Transverse colon (tissue), 4 donors: ENCODE measurements around the gene PANK4. TPM values are rescaled to one million over a fixed set of nuclear protein-coding genes. Genes with fewer than 3 reads are reported as not detected.

Source experiments
- DNase-seq: peaks from one replicate; pipeline ENCODE4 v3.0.0-alpha.2; 2019
- H3K27ac ChIP-seq, 4 donors: fragments of 200-600 bp; sonication (generic); 2 replicates each; pipeline ENCODE4 v1.5.1; 2016 to 2018; ENCODE audit warnings: inconsistent platforms in 4 of 4
- H3K27me3 ChIP-seq: fragments of 200-600 bp; sonication (generic); 2 replicates; pipeline ENCODE4 v1.5.1; 2017; ENCODE audit warnings: inconsistent platforms
- H3K36me3 ChIP-seq, 4 donors: fragments of 200-600 bp; sonication (generic); 2 replicates each; pipeline ENCODE4 v1.5.1; 2017 to 2019; ENCODE audit warnings: inconsistent platforms in 4 of 4
- H3K4me1 ChIP-seq, 4 donors: fragments of 200-600 bp; sonication (generic); 2 replicates each; pipeline ENCODE4 v1.5.1; 2017 to 2020; ENCODE audit warnings: inconsistent platforms in 4 of 4
- H3K4me3 ChIP-seq, 4 donors: fragments of 200-600 bp; sonication (generic); 1 replicate in 1 of 4; 2 replicates in 3 of 4; pipeline versions ENCODE4 v1.5.1 to v1.6.1; 2017 to 2019; ENCODE audit warnings: inconsistent platforms in 4 of 4
- H3K9me3 ChIP-seq, 2 donors: fragments of 200-600 bp; sonication (generic); 2 replicates each; pipeline ENCODE4 v1.5.1; 2017 to 2019; ENCODE audit warnings: inconsistent platforms in 2 of 2
- EP300 ChIP-seq: sonication (generic); formaldehyde crosslinking; IDR thresholded peaks from one replicate; pipeline ENCODE4 v1.6.1; 2017; ENCODE audit warnings: antibody characterized with exemption, low read depth
- POLR2A ChIP-seq: fragments of 450-650 bp; IDR thresholded peaks from one replicate; pipeline ENCODE4 v1.6.1; 2016; ENCODE audit warnings: antibody characterized with exemption, mild to moderate bottlenecking, moderate library complexity
- POLR2AphosphoS5 ChIP-seq, 3 donors: sonication (generic); formaldehyde crosslinking; IDR thresholded peaks; one replicate each; pipeline ENCODE4 v1.6.1; 2016; ENCODE audit warnings: antibody characterized with exemption in 3 of 3
- WGBS, 2 donors: methylation state at CpG; one replicate each; pipeline ENCODE4 v1.1.5; 2018; ENCODE audit warnings: low coverage in 1 of 2; 5-methylcytosine and 5-hydroxymethylcytosine counted together
- in situ Hi-C, 4 donors: fragments of 200-750 bp; cut with MboI; loops; one replicate each; pipeline versions ENCODE4 v1.15.0 to v1.15.1; 2017; ENCODE audit warnings: low sequenced_read_pairs in 3 of 4, low pct_ligation_motif_present in 1 of 4, low pct_unique_long_range_greater_than_20kb in 1 of 4
- intact Hi-C: fragments of 100-400 bp; cut with DNase I; formaldehyde crosslinking; loops from one replicate; pipeline ENCODE4 v1.15.1; 2023; ENCODE audit warnings: low total_unique reads
- total RNA-seq, 4 donors: library from RNA; depleted of rRNA; stranded (reverse); fragments of >200 nt; gene quantifications; one replicate each; pipeline ENCODE4 v1.1.0, GENCODE V29; 2016
- TF ChIP-seq, protein P1 (sequence below), 5 experiments: fragments of 200-600 bp in 3 of 5; fragments of 450-650 bp in 2 of 5; sonication (generic) in 3 of 5; IDR thresholded peaks; 1 replicate in 2 of 5; 2 replicates in 3 of 5; pipeline ENCODE4 v1.5.1; 2016 to 2017; ENCODE audit warnings: antibody characterized with exemption in 5 of 5, inconsistent platforms in 3 of 5, mild to moderate bottlenecking in 2 of 5, moderate library complexity in 1 of 5

The PANK4 gene
- total RNA-seq, 4 donors from 2014 or later = 41.1 to 58.3 (median 47.3) TPM

DNA sequence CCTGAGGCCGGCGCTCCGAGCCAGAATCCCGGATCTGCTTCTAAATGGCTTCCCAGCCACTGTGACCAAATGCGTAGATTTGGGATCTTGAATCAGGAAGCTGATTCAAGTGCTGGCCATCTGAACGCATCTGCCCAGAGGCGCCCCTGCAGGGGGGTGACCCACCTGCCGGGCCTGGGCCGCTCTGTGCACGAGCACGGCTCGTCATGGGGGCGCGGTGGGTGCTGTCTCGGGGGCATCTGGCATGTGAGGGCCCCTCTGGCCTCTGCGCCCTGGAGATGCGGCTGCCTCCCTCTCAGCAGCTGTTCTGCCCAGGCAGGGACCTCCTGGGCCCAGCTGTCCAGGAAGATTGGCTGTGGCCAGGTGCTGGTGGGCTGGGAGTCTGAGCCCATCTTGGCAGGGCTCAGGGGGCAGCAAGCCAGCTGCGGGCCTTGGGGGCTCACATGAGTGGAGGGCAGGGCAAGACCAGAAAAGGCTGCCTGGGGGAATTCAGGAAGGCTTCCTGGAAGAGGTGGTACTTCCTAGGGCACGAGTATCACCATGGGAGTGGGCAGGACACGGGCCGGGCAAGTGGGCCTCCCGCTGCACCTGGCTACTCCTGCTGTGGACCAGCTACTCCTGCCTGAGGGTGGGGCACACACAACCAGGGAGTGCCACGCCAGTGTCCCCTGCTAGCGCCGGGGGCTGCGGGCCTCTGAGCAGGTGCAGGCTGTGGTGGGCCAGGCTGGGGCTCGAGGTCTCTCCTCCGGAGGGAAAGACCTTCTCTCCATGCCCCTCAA is 25.2 kb downstream of the PANK4 start:
- H3K9me3 ChIP-seq = no peaks in the 10 kb centered on the region
- intact Hi-C loops = no loop called here
- TF ChIP-seq, protein P1, sequence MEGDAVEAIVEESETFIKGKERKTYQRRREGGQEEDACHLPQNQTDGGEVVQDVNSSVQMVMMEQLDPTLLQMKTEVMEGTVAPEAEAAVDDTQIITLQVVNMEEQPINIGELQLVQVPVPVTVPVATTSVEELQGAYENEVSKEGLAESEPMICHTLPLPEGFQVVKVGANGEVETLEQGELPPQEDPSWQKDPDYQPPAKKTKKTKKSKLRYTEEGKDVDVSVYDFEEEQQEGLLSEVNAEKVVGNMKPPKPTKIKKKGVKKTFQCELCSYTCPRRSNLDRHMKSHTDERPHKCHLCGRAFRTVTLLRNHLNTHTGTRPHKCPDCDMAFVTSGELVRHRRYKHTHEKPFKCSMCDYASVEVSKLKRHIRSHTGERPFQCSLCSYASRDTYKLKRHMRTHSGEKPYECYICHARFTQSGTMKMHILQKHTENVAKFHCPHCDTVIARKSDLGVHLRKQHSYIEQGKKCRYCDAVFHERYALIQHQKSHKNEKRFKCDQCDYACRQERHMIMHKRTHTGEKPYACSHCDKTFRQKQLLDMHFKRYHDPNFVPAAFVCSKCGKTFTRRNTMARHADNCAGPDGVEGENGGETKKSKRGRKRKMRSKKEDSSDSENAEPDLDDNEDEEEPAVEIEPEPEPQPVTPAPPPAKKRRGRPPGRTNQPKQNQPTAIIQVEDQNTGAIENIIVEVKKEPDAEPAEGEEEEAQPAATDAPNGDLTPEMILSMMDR (IDR thresholded peaks at IDR 0.05) = no peak
- TF ChIP-seq POLR2AphosphoS5 (IDR thresholded peaks at IDR 0.05) = no peak
- TF ChIP-seq EP300 = no peak
- no peak for TF ChIP-seq POLR2A
- no peak overlapping the region for H3K4me3 ChIP-seq
- H3K4me1 ChIP-seq = peaks cover 0 to 3% (median 0%) of the 10 kb centered on the region in 4 donors
- H3K27ac ChIP-seq = no peak overlapping the region
- WGBS, 2 donors = 53 to 60% methylated on average over 1 to 28 of the region's 28 CpGs
- no peaks in the 10 kb centered on the region for H3K36me3 ChIP-seq
- in situ Hi-C loops = no loop called here
- DNase-seq = no peak
- H3K27me3 ChIP-seq = peaks cover 56% of the 10 kb centered on the region

GRCh38 chr1:2499986-2500596 is 26.3 kb downstream of the PANK4 start:
- intact Hi-C loops (no loop called here), in situ Hi-C loops (no loop called here)
- H3K27me3 ChIP-seq = peaks cover 47% of the 10 kb centered on the region
- no peaks in the 10 kb centered on the region for H3K36me3 ChIP-seq
- H3K27ac ChIP-seq = no peak overlapping the region
- TF ChIP-seq, protein P1 (IDR thresholded peaks at IDR 0.05) = no peak
- TF ChIP-seq EP300 (no peak), POLR2A (no peak), POLR2AphosphoS5 (IDR thresholded peaks at IDR 0.05) (no peak)
- no peak overlapping the region for H3K4me3 ChIP-seq
- H3K9me3 ChIP-seq = no peaks in the 10 kb centered on the region
- 50% methylated on average over 19 of the region's 19 CpGs; no CpG with 5 or more reads in 1 of the 2 donors for WGBS, 2 donors
- peaks cover 0 to 3% (median 0%) of the 10 kb centered on the region in 4 donors for H3K4me1 ChIP-seq
- no peak for DNase-seq

GRCh38 chr1:2499260-2499659 is 27.1 kb downstream of the PANK4 start:
- WGBS, 2 donors = 47% methylated on average over 4 of the region's 4 CpGs; no CpG with 5 or more reads in 1 of the 2 donors
- in situ Hi-C loops (no loop called here), intact Hi-C loops (no loop called here)
- no peak overlapping the region for H3K27ac ChIP-seq
- DNase-seq = no peak
- TF ChIP-seq POLR2A (no peak), POLR2AphosphoS5 (IDR thresholded peaks at IDR 0.05) (no peak), EP300 (no peak)
- TF ChIP-seq, protein P1 (IDR thresholded peaks at IDR 0.05) = no peak
- no peak overlapping the region for H3K4me3 ChIP-seq
- peaks cover 39% of the 10 kb centered on the region for H3K27me3 ChIP-seq
- no peaks in the 10 kb centered on the region for H3K9me3 ChIP-seq
- no peaks in the 10 kb centered on the region for H3K36me3 ChIP-seq
- peaks cover 0 to 3% (median 0%) of the 10 kb centered on the region in 4 donors for H3K4me1 ChIP-seq

DNA sequence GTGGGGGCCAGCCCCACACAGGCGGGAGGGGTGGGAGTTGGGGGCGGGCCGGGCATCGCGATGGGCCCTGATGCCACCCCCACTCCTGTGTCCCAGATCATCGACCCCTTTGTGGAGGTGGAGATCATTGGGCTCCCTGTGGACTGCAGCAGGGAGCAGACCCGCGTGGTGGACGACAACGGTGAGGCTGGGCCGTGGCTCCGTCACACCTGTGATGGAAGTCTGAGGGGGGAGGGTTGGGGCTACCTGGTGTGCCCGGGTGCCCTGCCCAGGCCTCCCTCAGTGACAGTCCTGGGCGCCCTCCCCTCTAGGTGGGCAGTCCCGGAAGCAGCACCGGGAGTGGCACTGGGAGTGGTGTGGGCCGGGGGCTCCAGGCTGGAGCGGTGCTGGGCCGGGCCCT is 27.7 kb downstream of the PANK4 start:
- intact Hi-C loops (no loop called here), in situ Hi-C loops (no loop called here)
- peaks cover 33% of the 10 kb centered on the region for H3K27me3 ChIP-seq
- no peaks in the 10 kb centered on the region for H3K36me3 ChIP-seq
- peaks cover 0 to 3% (median 1%) of the 10 kb centered on the region in 4 donors for H3K4me1 ChIP-seq
- no peaks in the 10 kb centered on the region for H3K9me3 ChIP-seq
- no peak for DNase-seq
- H3K4me3 ChIP-seq = no peak overlapping the region
- WGBS, 2 donors = 63% methylated on average over 16 of the region's 19 CpGs; no CpG with 5 or more reads in 1 of the 2 donors
- TF ChIP-seq EP300 (no peak), POLR2AphosphoS5 (IDR thresholded peaks at IDR 0.05) (no peak), POLR2A (no peak)
- TF ChIP-seq, protein P1 (IDR thresholded peaks at IDR 0.05) = no peak
- H3K27ac ChIP-seq = no peak overlapping the region
